GM19238 (cell line): ENCODE results near the gene CHRND.
"Not testable (repeated sequence)": the region's sequence is repeated elsewhere in the genome, so short reads cannot be mapped to it uniquely, and the experiment has no call there.

Source experiments
- DNase-seq: peaks from one replicate; pipeline ENCODE4 v3.0.0; 2011; ENCODE audit warnings: low spot score; ENCODE audit not compliant: insufficient read length

CHRND gene

DNA sequence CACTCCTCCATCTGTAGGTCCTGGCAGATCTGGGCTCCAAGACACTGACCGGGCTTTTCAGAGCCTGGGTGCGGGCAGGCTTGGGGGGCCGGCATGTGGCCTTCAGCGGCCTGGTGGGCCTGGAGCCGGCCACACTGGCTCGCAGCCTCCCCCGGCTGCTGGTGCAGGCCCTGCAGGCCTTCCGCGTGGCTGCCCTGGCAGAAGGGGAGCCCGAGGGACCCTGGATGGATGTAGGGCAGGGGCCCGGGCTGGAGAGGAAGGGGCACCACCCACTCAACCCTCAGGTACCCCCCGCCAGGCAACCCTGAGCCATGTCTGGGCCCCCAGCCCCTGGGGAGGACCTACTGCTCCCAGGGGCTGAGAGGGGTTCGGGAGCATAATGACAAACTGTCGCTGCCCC, 761 bp upstream of the CHRND start:
- DNase-seq: no peak

DNA sequence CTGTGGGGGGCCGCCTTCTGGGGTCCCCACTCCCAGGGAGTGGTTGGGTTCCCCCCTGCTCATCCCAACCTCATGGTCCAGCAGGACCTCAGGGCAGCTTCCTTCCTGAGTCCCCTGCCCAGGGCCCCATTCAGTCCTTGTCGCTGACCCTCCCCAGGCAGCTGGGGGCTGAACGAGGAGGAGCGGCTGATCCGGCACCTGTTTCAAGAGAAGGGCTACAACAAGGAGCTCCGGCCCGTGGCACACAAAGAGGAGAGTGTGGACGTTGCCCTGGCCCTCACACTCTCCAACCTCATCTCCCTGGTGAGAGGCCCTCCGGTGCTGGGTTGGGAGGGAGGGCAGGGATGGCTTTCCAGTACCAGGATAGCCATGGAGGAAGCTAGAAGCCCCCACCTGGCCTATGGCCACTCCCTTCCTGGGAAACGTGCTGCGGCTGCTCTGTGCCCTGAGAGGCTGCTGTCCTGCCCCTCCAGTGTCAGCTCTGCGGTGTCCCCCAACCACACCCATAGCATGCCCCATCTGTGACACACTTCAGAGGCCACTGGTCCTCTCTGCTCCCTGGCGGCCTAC, 497 bp downstream of the CHRND start:
- no peak for DNase-seq

DNA sequence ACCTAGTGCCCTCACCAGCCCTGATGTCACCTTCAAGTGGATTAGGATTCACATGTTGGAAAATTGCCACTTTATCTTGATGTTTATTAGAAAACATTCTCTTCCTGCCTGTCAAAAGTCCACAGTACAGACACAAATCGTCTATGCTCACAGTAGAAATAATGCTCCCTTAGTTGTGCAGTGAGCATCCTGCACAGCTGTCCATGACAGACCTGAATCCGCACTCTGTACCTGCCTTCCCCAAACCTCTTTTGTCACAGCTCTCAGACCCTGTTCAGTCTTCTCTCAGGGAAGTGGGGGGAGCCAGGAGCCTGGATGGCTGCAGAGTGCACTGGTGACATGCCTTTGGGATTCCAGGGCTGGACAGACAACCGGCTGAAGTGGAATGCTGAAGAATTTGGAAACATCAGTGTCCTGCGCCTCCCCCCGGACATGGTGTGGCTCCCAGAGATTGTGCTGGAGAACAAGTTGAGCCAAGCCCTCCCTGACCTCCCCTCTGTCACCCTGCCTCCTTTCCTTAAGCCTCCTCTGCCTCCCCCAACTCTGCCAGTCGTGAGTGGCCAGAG, 2.0 kb downstream of the CHRND start:
- no peak for DNase-seq

DNA sequence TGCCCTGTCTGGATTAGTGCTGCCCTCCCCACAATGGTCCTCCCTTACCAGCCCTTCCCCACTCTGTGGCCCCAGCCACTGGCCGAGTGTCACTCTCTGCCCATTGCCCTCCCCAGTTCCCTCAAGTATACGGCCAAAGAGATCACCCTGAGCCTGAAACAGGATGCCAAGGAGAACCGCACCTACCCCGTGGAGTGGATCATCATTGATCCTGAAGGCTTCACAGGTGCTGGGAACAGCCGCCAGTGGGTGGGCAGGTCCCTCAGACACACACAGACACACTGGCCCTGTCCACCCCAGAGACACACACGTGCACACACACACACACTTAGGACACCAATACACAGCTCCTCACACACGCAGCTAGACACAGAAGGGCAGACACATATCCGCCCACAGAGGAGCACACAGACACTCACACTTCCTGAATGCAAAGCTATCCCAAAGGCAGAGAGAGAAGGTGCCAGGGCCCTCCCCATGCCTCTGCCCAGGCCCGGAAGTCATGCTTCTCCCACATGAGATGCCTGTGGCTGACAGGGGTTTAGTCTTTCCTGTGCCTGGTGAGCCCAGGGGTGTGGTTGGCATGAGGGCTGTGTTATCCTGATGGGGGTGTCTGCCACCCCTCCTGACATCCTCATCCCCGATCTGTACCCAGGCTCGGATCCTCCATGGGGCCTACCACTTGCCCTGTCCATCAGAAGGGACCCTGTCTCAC, 2.9 kb downstream of the CHRND start:
- DNase-seq: no peak

DNA sequence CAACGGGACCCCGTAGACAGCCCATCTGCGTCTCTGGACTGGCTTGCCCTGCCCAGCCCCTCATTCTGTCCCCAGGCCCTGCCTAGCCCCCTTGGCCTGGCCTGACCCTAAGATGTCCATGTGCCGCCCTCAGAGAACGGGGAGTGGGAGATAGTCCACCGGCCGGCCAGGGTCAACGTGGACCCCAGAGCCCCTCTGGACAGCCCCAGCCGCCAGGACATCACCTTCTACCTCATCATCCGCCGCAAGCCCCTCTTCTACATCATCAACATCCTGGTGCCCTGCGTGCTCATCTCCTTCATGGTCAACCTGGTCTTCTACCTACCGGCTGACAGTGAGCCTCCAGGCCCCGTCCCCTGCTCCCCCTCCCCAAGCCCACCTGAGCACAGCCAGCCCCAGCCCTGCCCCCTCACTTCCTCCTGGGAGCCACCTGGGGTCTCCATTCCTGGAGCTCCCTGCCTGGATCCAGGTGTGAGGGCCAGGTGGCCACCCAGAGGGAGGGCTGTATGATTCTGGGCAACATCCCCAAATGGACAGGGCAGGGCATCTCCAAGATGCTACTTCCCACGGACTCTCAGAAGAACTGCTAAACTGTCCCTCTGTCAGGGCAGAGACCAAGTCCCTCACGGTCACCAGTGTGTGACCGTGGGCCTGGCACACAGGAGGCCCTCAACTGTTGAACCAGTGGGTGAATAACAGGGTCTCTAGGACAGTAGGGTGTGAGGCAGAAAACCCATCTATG, 4.0 kb downstream of the CHRND start:
- DNase-seq: no peak

DNA sequence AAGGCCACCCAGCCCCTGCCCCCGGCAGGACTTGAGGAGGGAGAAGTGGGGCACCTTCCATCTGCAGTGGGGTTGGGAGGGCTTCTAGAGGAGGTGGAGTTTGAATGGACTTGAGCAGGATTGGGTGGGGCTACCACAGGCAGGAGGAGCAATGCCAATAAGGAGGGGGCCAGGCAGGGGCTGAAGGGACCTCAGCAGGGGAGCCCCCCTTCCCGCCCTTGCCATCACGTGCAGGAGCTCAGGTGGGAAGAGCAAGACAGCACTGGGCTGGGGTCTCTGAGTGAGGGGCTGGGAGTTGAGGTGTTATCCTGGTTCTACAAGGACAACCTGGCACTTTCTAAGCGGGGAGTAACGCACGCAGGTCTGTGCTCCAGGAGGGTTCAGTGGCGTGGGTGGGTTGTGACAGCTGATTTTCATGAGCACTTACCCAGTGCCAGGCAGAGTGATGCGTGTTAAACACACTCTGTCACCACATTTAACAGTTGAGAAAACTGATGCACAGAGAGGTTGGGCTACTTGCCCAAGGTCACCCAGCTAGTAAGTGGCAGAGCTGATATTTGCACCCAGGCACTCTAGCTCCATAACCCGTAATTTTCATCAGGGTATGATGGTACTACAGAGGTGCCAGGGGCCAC, 4.8 kb downstream of the CHRND start:
- no peak for DNase-seq

DNA sequence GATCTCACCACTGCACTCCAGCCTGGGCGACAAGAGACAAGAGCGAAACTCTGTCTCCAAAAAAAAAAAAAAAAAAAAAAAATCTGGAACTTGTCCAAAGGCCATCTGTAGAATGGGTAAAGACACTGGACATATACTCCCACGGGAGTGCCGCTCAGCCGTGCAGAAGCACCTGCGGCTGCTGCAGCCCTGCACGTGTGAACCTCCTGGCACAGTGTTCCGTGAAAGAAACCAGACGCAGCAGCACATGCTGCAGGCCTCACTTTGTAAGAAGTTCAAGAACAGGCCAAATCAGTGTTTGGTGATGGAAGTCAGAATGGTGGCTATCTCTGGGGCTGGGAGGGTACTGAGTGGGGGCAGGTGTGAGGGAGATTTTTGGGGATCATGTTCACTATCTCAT, 6.5 kb downstream of the CHRND start:
- no peak for DNase-seq

DNA sequence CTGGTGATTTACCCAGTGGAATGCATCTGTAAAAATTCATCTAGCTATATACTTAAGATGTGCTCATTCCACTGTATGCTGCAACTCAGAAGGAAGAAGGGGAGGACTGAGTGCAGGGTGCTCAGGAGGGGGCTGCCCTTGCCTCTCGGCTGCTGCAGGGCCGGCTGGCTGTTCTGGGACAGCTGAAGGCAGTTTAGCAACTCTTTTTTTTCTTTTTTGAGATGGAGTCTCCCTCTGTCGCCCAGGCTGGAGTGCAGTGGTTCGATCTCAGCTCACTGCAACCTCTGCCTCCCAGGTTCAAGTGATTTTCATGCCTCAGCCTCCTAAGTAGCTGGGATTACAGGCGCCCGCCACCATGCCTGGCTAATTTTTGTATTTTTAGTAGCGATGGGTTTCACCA, 6.9 kb downstream of the CHRND start:
- DNase-seq: not testable (repeated sequence)

DNA sequence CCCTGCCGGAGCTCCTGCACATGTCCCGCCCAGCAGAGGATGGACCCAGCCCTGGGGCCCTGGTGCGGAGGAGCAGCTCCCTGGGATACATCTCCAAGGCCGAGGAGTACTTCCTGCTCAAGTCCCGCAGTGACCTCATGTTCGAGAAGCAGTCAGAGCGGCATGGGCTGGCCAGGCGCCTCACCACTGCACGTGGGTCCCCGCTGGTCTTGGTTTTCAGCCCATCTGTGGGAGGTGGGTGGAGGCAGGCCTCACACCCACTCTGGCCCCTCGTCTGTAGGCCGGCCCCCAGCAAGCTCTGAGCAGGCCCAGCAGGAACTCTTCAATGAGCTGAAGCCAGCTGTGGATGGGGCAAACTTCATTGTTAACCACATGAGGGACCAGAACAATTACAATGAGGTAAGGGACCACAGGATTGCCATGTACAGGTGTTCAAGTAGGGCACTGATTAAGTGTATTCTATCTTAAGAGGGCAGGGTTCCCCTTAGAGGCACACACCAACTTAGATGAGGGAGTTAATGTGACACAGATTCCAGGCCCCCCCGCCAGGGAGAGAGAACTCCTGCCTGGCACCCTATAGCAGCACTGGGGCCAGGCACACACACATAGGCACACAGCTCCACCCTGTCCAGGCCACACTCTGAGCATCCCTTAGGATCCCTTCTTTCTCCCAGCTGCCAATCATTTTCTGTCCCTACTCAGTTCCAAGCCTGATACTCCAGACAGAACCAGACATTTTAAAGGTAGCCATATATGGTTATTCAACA, 8.2 kb downstream of the CHRND start:
- no peak for DNase-seq

DNA sequence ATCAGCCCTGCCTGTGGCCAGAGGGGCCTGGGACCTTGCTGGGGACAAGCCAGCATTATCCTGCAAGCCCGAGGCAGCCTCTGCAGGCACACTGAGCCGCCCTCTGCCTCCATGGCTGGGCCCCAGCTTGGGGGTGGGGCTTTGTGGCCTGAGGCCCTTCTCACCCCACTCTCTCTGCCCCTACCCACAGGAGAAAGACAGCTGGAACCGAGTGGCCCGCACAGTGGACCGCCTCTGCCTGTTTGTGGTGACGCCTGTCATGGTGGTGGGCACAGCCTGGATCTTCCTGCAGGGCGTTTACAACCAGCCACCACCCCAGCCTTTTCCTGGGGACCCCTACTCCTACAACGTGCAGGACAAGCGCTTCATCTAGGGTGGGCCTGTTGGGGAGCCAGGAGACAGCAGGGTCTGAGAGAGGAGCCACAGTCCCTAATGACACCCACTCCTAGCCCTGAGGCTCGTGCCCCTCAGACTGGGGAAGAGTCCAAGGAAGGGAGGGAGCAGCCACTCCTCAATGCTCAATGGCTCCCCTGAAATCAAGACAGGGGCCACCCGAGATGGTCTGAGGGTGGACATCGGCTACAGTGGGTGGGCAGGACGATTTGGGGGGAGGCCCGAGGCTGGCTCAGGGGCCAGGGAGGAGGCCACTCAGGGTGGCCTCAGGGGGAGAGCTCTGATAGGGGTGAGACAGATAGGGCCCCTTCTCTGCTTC, 9.1 kb downstream of the CHRND start:
- no peak for DNase-seq

DNA sequence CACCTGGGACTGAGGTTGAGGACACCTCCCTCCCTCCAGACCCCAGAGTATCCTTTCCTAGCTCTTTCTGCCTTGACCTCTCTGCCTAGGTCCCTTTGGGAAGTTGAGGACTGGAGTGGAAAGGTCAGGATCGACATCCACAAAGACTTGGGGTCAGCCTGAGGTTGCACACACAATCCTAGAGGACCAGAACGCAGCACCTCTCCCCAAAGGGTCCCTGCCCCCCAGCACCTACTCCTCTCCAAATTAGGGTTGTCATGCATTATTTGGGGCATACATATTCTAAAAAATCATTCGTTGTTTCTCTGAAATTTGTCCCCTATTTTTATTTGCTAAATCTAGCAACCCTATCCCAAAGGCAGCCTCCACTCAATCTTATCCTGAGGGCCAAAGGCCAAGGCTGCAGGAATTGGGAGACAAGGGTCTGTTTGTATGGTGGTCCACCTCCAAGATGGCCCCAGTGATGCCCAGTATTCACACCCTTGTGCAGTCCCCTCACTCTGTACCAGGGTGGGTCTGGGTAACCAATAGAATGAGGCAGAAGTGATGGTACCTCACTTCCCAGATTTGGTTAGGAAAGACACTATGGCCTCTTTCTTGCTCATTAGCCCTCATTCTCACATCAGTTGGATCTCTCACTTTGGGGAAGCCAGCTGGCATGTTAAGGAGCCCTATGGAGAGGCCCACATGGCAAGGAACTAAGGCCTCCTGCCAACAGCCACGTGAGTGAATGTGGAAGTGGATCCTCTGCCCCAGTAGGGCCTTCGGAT, 10.0 kb downstream of the CHRND start:
- DNase-seq: no peak

DNA sequence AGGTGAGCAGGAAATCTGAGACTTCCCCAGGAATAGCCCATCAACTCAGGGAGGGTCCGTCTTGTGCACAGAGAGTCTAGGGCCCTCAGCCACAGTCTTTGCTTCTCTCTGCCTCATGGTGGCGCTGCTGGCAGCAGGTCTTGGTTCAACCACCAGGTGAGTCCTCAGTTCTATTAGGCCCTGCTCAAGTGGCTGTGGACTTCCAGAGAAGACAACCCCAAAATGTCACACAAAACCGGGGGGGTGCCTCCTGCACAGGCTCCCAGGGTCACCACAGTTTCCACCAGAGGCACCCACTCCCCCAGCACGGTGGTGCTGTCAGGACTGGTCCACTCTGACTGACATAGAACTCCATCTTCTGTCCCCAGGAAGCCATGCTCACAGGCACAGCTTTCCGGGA, 11.1 kb downstream of the CHRND start:
- DNase-seq: no peak

DNA sequence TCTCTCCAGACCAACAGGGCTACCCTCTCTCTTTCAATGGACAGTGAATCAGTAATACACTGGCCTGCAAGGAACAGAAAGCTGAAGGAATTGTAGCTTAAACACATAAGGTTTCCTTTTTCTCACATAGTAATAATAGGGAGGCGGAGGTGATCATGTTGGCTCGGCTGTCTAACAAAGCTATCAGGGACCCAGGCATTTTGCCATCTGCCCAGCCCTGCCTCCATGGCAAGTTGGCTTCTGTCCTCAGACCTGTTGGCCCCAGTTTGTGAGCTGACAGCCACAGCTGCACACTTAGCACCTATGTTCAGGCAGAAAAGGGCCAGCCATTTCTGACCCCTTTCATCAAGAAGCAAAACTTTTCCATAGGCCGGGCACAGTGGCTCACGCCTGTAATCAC, 11.5 kb downstream of the CHRND start:
- DNase-seq: no peak

DNA sequence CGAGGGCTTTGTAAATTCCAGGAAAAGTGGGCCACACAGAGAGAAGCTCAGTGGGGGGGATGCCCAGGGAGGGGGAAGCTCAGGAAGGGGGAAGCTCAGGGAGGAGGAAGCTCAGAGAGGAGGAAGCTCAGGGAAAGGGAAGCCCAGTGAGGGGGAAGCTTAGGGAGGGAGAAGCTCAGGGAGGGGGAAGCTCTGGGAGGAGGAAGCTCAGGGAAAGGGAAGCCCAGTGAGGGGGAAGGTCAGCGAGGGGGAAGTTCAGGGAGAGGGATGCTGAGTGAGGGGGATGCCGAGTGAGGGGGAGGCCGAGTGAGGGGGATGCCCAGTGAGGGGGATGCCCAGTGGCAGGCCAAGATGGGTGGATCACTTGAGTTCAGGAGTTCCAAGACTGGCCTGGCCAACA, 12.7 kb downstream of the CHRND start:
- DNase-seq: no peak

DNA sequence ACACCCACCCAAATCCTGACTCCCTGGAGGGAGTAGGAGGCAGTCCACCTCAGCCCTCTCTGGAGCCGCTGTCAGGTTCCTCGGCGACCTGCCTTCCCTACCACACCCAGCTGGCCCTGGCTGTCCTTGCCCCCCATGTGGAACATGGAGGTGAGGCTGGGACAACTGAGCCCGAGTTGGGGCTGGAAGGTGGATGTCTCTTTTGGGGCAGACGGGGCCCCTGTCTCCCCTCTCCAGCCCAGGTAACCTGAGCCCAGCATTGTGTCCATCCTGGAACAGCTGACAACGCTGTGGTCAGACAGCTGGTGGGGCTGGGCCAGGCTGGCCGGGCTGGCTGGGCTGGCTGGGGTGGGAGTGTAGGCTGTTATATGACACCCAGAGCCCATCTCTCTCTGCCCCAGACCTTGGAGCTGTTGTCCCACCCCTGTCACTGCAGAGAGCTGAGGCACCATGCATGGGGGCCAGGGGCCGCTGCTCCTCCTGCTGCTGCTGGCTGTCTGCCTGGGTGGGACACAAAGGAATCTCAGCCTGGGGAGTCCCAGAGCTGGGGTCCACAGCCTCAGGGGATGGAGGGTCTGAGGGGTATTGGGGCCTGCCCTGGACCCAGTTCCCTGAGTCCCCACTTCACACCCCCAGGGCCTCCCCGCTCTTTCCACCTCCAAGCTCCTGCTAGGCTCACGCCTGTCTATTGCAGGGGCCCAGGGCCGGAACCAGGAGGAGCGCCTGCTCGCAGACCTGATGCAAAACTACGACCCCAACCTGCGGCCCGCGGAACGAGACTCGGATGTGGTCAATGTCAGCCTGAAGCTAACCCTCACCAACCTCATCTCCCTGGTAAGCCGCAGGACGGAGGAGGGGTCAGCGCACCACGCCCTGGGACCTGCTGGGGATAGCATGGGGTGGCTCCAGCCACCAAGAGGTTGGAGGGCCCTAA, 13.6 kb downstream of the CHRND start, which contains the start of gene CHRNG:
Gene CHRNG (plus strand): TSS at position 395 of the 934 bp plus-strand sequence. CDS start 56 bp downstream, at position 451.
- no peak for DNase-seq

DNA sequence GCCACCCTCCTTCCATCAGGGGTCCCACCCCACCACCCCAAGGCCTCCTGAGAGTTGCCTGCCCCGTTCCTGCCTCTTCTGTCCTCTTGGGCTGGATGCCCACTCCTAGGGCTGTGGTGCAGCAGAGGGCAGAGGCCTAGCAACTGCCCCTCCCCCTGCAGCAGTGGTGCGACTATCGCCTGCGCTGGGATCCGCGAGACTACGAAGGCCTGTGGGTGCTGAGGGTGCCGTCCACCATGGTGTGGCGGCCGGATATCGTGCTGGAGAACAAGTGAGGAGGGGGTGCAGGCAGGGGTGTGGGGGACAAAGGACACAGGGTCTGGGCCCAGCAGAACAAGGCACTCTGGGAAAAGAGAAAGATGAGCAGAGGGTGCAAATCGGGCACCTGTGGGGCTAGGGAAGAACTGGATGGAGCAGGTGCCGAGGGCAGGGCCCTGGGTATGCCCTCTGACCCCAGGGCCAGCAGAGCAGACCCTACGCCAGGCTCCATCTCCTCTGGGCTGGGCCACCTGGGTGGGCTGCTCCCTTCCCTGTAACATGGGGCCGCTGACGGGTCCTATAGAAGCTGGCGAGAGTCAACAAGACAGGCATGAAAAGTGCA, 14.6 kb downstream of the CHRND start:
- no peak for DNase-seq

DNA sequence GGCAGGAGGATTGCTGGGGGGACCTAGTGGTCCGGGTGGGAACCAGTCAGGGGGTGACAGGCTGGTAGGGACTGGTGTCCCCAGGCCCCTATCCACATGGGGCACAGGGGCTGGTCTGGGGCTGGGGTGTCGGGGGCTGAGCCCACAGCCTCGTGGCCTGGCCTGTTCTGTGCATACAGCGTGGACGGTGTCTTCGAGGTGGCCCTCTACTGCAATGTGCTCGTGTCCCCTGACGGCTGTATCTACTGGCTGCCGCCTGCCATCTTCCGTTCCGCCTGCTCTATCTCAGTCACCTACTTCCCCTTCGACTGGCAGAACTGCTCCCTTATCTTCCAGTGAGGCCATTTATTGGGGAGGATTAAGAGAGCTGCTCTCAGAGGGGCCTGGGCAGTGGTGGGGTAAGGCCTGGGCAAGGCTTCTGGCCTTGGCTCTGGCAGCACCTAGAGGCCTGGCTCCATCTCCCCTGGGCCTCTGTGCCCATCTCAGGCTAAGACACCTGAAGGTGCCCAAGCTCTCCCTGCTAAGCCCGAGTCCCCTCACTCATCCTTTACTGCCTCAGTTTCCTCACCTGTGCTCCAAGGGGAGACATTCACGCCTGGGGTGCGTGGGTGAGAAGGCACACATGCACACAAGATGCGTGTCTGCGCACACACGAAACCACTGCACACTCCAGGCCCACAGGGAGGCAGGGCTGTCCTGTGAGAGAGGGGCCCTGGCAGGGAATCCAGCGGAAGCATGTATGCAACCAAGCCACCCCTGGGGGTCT, 15.4 kb downstream of the CHRND start:
- DNase-seq: no peak
